Islet of Langerhans (tissue), 1 donor: ENCODE results near the gene SLC6A9.

Experiments used
- FAIRE-seq: peaks from one replicate; lab custom pipeline; 2011; peaks lifted over from hg19 to GRCh38; lab: Jason Lieb, UNC

The SLC6A9 gene

DNA sequence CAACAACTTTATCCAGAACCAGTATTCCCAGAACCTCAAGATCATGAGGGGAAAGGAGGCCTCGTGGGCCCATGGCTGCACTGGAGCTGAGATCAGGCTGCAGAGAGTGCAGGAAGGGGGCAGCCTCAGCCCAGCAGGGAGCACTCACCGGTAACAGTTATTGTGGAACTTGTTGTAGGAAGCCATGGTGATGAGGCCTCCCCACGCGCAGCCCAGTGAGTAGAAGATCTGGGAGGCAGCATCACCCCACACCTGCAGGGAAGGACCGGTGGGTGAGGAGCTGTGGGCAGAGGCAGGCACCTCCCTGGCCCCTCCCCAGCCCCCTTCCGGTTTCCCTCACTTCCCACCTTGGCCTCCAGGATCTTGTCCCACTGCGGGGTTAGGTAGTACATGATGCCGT lies 29.1 kb downstream of the SLC6A9 start:
- FAIRE-seq = no peak

DNA sequence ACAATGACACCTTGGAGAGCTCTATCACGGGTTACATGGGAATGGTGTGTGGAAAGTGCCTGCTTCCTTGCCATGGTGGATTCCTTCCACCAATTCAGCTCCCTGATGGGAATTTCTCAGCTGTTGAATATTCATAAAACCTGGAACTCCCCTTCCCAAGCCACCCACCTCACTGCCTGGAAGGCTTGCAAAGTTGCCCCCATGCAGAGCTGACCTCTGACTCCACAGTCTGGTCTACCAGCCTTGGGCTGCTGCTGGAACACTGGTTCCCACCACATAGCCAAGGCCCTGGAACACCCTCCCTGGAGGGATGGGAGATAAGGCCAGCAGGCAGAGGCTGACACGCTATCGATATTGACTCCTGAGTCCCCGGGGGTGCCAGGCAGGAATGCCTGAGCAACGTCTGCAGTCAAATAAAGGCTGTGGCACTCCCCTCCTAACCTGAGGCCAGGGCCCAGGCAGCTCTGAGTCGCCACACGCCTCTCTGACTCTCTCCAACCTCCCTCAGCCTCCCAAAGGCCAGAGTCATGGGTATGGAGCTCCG lies 31.1 kb downstream of the SLC6A9 start:
- FAIRE-seq = no peak

DNA sequence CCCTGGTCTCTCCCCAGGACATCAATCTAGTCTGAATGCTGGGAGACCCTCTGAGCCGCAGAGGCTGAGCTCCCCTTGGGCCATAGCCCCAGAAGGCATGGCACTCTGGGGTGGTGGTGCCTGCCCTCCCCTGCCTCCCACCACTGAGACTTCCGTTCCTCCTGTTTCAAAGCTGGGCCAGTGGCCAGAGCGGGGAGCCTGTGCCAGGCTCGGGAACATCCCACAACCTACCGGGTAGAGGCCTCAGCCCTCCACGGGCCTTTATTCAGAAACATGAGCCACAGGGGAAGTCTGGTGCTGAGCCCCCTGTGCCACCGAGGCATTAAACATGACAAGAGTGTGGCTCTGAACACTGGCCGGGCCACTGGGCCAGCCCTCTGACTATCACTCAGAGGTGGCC lies 31.8 kb downstream of the SLC6A9 start:
- FAIRE-seq = no peak

DNA sequence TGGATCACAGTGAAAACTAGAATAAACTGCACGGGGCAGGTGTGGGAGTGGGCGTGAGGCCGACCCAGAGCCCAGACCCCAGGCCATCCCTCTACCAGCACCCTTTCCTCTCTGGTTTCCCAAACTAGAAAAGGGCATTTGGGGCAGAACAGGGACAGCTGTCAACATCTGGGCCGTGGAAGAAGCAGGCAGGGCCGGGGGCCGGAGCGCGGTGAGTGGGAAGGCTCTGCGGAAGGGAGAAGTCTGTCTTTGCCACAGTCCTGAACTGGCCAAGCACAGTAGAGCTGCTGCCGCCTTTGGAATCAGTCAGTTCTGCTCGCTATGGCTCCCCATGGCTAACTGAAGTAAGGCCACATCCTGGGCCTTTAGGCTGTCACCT lies 33.3 kb downstream of the SLC6A9 start:
- FAIRE-seq = no peak

DNA sequence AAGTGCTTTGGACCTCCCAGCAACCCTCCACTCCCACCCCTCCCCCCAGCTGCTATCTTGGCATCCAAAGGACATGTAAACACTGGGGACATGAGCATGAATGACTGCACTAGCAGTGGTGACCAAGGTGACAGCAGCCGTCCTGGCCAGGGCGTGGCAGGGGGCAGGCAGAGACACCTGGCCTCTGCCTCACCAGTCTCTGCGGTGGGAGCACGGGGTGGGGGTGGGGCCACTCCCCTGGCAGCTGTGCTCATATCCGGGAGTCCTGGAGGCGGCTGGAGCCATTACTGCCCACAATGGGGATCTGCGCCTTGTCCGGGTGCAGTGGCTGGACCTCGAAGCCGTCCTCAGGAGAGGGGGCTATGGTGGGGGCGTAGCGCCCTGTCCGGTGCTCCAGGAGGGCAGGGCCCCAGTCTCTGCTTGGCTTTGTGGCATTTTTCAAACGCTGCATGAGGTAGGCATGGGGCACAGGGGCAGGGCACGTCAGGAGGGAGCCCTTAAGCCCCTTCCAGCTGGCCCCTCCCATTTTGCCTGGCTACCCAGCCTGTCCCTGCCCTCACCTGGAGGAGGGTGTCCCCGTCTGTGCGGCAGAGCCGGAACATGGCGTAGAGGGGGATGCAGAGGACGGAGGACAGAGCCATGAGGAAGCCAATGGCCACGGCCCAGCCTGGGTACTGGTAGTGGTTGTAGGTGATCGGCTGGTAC lies 33.8 kb downstream of the SLC6A9 start:
- no peak for FAIRE-seq

DNA sequence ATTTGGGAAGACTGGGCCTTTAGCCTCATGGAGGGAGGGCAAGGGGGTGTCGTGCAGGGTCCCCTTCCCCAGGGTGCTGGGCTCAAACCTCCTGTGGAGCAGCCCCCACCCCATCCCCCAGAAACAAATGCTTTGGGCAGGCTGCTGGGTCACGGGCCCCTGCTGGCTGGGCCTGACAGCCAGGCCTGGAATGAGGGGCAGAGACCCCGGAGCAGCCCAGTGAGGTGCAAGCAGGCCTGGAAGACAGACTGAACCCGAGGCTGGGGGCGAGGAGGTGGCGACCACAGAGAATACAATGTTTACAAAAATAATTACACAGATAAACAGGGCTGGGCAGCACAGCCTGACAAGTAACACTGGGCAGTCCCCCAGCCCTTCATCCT lies 34.5 kb downstream of the SLC6A9 start:
- no peak for FAIRE-seq

DNA sequence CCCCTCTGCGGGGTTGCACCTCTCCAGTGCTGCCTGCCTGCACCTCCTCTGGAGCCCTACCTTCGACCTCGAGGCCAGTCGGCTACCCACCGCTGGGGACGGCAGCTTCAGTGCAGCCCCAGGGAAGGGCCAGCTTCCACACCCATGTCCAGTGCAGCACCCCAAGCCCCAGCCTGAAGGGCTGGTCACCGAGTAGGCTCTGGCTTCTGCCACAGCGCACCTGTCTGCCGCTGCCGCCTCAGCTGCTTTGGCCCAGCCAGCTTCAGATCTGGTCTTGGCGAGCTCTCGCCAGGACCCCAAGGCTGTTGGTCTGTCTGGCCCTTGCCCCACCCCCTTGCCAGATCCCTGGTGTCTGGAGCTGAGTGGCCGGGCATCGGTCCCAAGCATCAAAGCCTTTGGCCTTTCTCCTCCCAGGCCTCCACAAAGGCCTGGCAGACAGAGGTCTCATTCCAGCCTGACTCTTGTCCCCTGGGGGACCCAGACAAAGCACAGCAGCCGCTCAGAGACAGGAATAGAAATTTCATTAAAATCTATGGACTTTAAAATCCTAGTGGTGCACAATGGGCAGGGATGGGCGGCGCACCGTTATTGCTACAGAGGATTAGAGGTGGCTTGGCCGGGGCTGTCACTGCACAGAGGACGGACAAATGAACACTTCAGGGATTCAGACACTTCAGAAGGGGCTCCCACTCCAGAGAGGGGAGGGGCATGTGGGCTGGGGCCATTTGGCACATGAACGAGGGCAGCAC lies 35.1 kb downstream of the SLC6A9 start:
- no peak for FAIRE-seq

DNA sequence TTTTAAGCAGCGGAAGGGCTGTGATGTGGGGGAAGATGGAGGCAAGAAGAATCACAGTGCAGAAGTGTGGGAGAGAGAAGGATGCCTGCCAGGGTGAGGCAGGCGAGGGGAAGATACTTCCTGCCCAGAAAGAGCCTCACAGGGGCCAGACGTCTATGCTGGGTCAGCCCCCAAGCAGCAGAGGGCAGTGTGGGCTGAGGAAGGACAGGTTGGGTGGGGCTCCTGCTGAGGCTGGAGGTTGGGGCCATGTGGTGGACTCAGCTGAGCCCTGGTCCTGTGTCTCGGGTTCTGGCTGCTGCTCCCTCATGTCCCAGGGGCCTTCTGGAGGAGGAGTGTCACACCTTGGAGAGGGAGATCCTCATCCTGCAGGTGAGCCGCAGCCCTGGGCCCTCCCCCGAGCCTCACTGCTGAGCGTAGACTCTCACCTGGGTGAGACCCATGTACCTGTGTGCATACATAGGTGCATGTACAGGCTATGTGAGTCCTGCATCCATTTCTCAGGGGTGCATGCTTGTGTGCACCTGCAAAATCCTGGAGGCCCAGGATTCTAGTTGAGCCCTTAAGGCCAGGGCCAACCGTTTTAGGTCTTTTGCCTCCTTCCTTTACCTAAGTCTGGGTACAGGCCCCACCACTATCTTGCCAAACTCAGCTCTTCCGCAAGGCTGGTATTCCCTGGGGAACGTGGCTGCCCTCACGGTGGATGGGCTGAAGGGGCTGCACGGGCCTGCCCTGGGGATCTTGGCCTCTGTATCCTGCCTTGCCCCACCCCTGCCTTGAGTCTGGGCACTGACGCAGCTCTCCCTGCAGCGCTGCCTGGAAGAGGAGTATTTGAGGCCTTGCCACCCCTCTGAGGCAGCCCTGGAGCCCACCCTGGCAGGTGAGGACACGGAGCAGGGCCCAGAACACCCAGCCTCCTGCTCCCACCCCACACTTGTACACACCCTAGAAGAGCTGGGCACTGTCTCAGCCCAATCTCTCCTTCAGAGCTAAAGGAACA lies 36.2 kb downstream of the SLC6A9 start:
- no peak for FAIRE-seq

DNA sequence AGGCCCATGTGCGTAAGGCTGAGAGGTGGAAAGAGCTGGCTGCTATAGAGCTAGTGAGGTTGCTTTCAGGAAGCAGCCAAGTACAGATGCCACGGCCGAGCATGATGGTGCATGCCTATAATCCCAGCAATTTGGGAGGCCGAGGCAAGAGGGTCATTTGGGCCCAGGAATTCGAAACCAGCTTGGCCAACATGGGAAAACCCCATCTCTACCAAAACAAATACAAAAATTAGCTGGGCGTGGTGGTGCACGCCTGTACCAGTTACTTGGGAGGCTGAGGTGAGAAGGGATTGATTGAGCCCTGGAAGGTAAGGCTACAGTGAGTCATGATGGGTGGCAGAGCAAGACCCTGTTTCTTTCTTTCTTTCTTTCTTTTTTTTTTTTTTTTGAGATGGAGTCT lies 37.2 kb downstream of the SLC6A9 start:
- no peak for FAIRE-seq

DNA sequence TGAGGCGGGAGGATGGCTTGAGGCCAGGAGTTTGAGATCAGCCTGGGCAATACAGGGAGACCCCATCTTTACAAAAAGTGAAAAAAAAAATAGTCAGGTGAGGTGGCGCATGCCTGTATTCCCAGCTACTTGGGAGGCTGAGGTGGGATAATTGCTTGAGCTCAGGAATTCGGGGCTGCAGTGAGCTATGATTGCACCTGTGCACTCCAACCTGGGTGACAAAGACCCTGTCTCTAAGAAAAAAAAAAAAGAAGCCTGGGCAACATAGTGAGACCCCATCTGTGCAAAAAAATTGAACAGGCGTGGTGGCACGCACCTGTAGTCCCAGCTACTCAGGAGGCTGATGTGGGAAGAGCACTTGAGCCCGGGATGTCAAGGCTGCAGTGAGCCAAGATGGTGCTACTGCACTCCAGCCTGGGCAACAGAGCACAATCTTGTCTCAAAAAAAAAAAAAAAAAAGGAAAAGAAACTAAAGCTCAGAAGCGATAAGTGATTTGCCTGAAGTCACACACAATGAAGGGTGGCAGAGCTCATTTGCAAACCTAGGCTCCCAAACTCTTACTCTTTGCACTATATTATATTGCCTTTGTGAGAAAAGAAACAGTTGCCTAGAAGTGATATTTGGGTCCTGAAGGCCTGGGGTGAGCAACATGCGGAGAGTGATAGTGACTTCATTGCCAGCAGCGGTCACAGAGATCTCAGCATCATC lies 37.9 kb downstream of the SLC6A9 start:
- FAIRE-seq = no peak

DNA sequence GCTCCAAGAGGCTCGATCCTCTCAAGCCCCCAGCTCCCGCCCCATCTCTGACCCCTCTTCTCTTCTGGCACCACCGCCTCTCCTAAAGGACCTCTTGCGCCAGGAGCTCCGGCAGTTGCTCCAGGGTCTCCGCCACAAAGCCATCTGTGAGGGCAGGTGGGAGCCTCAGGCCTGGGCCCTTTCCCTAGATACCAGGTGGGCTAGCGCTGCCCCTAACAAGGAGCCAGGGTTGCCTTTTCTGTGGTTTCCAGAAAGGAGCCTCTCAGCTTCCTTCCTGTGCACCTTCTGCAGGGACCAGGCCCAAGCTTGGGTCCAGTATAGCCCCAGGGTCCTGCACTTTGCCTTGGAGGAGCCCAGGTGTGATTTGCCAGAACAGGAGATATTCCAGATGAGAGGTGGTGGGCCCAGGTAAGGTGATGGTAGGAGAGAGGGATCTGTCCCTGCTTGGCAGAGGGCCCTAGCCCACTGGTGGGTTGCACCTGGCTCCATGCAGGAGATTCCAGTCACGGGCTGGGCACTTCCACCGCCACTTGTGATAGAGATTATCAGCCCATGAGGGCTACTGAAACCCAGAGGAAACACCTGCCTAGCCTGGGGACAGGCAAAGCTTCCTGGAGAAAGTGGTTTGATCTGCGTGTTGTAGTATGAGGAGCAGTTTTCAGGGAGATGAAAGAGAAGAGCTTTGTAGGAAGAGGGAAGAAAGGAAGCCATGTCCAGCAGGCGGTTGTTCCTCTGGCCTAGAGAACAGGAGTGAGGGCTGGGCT lies 38.8 kb downstream of the SLC6A9 start:
- no peak for FAIRE-seq

DNA sequence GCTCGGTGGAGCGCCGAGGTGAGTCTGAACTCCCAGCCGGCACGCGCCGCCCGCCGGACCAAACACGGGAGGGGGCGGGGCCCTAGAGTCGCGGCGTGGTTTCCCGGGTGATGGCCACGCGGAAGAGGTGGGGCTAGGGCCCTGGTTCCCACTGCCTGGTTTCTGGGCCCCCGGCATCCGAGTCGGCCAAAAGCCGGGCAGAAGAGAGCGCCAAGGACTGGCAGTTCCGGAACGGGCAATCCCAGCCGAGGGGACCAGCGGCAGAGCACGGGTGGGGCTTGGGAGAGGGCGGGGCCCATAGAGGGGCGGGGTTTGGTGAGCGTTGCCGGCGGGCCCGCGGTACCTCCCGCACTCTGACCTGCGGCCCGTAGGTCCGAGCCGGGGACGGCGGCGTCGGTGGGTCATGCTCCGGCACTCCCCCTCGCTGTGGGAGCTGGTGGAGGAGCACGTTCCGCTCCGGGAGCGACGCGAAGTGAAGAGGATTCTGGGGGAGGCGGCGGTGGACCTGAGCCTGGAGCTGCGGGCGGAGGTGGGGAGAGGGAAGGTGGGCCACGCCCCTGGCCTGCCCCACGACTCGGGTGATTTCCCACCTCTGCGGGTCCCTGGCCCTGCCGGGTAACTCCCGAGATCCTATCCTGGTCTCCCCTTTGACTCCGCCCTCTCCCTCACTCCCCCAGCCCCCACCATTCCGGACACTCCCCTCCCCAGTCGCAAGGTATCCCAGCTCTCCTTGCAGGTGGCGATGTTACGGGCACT lies 39.6 kb downstream of the SLC6A9 start, which contains the start of gene CCDC24:
Gene CCDC24 (plus strand): TSS at position 124 of the 756 bp plus-strand sequence. CDS start 280 bp downstream, at position 404.
- peak; percentile 17 for FAIRE-seq

DNA sequence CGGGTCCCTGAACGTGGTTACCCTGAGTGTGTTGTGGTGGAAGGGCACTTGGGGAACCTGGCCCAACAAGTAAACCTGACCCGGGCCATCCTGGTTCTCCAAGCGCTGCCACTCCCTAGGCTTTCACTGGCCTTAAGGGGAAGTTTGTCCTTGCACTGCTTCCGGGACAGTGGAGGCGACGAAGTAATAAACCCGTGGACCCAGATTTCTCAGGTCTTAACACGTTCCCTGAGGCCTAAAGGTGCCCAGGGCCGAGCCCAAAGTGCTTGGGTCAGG lies 40.1 kb downstream of the SLC6A9 start:
- FAIRE-seq = no peak

DNA sequence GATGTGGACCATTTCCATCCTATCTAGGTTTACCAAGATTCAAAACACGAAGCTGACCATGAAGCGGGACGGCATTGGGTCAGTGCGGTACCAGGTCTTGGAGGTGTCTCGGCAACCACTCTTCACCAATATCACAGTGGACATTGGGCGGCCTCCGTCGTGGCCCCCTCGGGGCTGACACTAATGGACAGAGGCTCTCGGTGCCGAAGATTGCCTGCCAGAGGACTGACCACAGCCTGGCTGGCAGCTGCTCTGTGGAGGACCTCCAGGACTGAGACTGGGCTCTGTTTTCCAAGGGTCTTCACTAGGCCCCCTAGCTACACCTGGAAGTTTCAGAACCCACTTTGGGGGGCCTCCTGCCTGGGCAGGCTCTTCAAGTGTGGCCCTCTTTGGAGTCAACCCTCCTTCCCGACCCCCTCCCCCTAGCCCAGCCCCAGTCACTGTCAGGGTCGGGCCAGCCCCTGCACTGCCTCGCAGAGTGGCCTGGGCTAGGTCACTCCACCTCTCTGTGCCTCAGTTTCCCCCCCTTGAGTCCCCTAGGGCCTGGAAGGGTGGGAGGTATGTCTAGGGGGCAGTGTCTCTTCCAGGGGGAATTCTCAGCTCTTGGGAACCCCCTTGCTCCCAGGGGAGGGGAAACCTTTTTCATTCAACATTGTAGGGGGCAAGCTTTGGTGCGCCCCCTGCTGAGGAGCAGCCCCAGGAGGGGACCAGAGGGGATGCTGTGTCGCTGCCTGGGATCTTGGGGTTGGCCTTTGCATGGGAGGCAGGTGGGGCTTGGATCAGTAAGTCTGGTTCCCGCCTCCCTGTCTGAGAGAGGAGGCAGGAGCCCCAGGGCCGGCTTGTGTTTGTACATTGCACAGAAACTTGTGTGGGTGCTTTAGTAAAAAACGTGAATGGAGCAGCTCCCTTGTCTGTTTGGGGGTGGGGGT lies 40.7 kb downstream of the SLC6A9 start:
- FAIRE-seq = no peak

DNA sequence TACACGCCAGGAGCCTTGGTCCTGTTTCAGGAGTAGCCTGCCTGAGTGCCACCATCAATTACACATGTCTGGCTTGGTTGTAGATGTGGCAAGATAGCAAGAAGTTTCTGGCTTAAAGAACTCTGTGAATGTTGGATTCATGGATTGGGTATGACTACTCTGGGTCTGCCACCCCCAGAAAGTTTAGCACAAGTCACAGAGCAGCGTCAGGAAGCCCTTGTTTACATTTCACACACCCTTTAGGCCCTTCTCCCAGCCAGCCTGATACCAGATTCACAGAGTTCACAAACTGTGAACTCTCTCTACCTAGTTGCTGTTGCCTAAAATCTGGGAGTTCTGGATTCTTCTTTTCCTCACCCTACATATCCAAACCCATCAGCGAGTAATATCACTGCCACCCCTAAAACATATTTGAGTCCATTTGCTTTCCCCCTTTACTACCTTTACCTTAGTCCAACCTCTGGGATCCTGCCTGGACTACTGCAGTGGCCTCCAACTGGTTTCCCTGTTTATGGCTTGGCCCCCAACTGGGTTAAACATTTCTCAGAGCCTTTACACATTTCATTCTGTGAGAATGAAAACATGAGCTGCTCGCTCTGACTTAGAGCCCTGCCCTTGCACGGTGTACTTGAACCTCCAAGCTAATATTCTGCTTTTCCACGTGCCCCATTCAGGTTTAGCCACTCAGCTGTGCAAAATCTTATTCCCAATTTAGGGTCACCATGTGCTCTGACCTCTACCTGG lies 43.9 kb downstream of the SLC6A9 start:
- FAIRE-seq = no peak

DNA sequence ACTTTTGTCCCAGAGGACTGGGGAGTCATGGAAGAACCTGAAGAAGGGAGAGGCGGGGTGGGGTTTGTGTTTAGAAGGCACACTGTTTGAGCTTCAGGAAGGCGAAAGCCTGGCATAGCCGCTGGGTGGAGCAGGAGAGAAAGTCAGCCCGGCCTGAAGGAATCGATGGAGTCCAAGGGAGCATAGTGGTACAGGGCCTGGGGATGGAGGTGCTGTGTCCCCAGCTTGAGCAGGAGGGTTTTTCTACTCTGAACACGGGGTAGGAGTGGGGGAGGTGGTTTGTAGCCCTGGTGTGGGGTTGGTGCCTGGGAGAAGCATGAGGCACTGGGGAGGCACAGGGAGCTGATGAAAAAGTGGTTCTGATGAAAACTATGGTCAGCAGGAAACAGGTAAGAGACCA lies 44.5 kb downstream of the SLC6A9 start:
- no peak for FAIRE-seq

DNA sequence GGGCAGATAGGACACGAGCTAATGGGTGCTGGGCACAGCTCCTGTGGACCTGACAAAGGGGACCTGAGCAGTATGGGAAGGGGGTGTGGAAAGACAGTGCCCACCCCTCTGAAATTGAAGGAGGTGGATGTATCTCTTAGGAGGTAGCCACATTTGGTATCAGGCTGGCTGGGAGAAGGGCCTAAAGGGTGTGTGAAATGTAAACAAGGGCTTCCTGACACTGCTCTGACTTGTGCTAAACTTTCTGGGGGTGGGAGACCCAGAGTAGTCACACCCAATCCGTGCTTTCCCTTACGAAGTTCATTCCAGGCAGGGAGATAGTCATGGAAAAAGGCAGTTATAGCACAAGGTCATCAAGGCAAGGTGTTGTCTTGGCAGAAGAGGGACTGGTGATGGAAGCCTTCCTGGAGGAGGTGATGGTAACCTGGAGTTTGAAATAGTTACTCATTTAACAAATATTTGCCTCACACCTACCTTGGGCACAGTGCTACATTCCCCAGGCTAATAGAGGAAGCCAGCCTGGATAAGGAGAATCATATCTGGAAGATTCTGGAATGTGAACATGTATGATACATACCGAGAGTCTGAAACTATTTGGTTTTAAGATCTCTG lies 45.2 kb downstream of the SLC6A9 start:
- no peak for FAIRE-seq

DNA sequence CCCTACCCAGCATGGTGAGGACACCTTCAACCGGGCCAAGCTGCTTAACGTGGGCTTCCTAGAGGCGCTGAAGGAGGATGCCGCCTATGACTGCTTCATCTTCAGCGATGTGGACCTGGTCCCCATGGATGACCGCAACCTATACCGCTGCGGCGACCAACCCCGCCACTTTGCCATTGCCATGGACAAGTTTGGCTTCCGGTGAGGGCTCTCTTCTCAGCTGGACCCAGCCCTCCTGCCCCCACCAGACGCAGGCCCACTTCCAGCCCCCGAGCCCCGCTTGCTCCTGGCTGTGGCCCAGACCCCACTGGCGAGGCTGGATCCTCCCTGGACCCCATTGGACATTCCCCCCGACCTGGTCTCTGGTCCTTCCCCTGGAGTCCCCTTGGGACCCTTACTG lies 46.4 kb downstream of the SLC6A9 start:
- no peak for FAIRE-seq
